Fibroblast of lung (primary cell): ENCODE results near the gene TMEM248. TPM values are rescaled to one million over a fixed set of nuclear protein-coding genes. Genes with fewer than 3 reads are reported as not detected.

Source experiments
- DNase-seq, 2 donors: peaks; one replicate each; pipeline versions ENCODE4 v3.0.0 to v3.0.0-alpha.2; 2010; ENCODE audit warnings: low read depth in 2 of 2
- H2AFZ ChIP-seq: 2 replicates; pipeline ENCODE4 v1.5.1; 2012; ENCODE audit warnings: low read length, control low read depth, inconsistent platforms
- H3K27ac ChIP-seq: 2 replicates; pipeline ENCODE4 v1.5.1; 2011; ENCODE audit warnings: low read length, control low read depth; ENCODE audit not compliant: insufficient read depth
- H3K27me3 ChIP-seq: 2 replicates; pipeline ENCODE4 v1.5.1; 2011; ENCODE audit warnings: mild to moderate bottlenecking, low read length; ENCODE audit not compliant: control insufficient read depth, insufficient read depth
- H3K36me3 ChIP-seq: 2 replicates; pipeline ENCODE4 v1.5.1; 2011; ENCODE audit warnings: low read length; ENCODE audit not compliant: control insufficient read depth, insufficient read depth
- H3K4me1 ChIP-seq: 2 replicates; pipeline ENCODE4 v1.5.1; 2011; ENCODE audit warnings: low read length; ENCODE audit not compliant: control insufficient read depth, insufficient read depth; ENCODE audit errors: extremely low read depth
- H3K4me2 ChIP-seq: 2 replicates; pipeline ENCODE4 v1.5.1; 2011; ENCODE audit warnings: low read length, control low read depth; ENCODE audit not compliant: insufficient read depth; ENCODE audit errors: extremely low read depth
- H3K4me3 ChIP-seq, 4 experiments: fragments of 200-600 bp in 1 of 4; sonication (generic) in 1 of 4; replicated peaks in 1 of 4; 2 replicates each; pipeline ENCODE4 v1.5.1; 2011 to 2016; ENCODE audit warnings: low read length in 4 of 4, low read depth in 3 of 4, mild to moderate bottlenecking in 3 of 4, control low read depth in 2 of 4, inconsistent platforms in 1 of 4, mixed read lengths in 1 of 4; ENCODE audit not compliant: insufficient read depth in 1 of 4; ENCODE audit errors: control extremely low read depth in 1 of 4
- H3K79me2 ChIP-seq: 2 replicates; pipeline ENCODE4 v1.5.1; 2012; ENCODE audit warnings: mild to moderate bottlenecking, low read length, inconsistent platforms; ENCODE audit not compliant: control insufficient read depth, insufficient read depth
- H3K9ac ChIP-seq: 2 replicates; pipeline ENCODE4 v1.5.1; 2011; ENCODE audit warnings: mild to moderate bottlenecking, low read length, control low read depth; ENCODE audit not compliant: insufficient read depth
- H3K9me3 ChIP-seq: 2 replicates; pipeline ENCODE4 v1.5.1; 2012; ENCODE audit warnings: low read depth, low read length; ENCODE audit not compliant: control insufficient read depth, insufficient read depth
- H4K20me1 ChIP-seq: 2 replicates; pipeline ENCODE4 v1.5.1; 2011; ENCODE audit warnings: low read length; ENCODE audit not compliant: control insufficient read depth, insufficient read depth; ENCODE audit errors: extremely low read depth
- EZH2 ChIP-seq: IDR thresholded peaks from 2 replicates; pipeline ENCODE4 v1.5.1; 2012; ENCODE audit warnings: low read length, control low read depth, mild to moderate bottlenecking; ENCODE audit errors: missing control alignments
- polyA plus RNA-seq, 2 donors: library from polyadenylated mRNA; depleted of rRNA in 1 of 2; stranded (reverse) in 1 of 2; unstranded in 1 of 2; fragments of >200 nt; gene quantifications; 2 replicates each; pipeline ENCODE4 v1.2.1, GENCODE V29; 2011 to 2012; ENCODE audit warnings: missing spikeins in 1 of 2
- total RNA-seq: library from RNA; depleted of rRNA; stranded (reverse); fragments of >200 nt; gene quantifications from 2 replicates; pipeline ENCODE4 v1.2.1, GENCODE V29; 2014
- TF ChIP-seq, protein P1 (sequence below), 2 donors: IDR thresholded peaks in 1 of 2; conservative IDR thresholded peaks in 1 of 2; 1 replicate in 1 of 2; 2 replicates in 1 of 2; pipeline ENCODE4 v1.5.1; 2011 to 2012; ENCODE audit warnings: low read length in 2 of 2, control low read depth in 1 of 2, inconsistent platforms in 1 of 2, low read depth in 1 of 2, mild to moderate bottlenecking in 1 of 2

TMEM248 gene
- total and polyA plus RNA-seq, 2 donors (not counting 1 experiment from before 2014, with no cell fraction given) = 65.7 to 162 TPM

DNA sequence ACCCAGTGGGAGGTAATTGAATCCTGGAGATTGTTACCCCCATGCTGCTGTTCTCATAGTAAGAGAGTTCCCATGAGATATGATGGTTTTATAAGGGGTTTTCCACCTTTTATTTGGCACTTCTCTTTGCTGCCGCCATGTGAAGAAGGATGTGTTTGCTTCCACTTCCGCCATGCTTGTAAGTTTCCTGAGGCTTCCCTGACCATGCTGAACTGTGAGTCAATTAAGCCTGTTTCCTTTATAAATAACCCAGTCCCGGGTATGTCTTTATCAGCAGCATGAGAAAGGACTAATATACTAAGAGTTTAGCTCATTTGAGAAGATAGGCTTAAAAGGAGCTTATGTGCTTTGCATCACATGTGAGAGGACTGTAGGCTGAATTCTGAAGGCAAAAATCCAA lies 29.3 kb downstream of the TMEM248 start:
- Histone ChIP-seq H3K4me2 (no peak overlapping the region), H4K20me1 (no peaks in the 10 kb centered on the region), H3K27me3 (no peaks in the 10 kb centered on the region), H3K4me1 (peaks cover 11% of the 10 kb centered on the region), H3K4me3 (no peak overlapping the region), H3K9ac (no peak overlapping the region), H3K9me3 (no peaks in the 10 kb centered on the region), H2AFZ (no peak overlapping the region), H3K27ac (no peak overlapping the region), H3K36me3 (peaks cover 10% of the 10 kb centered on the region), H3K79me2 (no peaks in the 10 kb centered on the region)
- no peak for DNase-seq
- no peak for TF ChIP-seq EZH2
- TF ChIP-seq, protein P1, sequence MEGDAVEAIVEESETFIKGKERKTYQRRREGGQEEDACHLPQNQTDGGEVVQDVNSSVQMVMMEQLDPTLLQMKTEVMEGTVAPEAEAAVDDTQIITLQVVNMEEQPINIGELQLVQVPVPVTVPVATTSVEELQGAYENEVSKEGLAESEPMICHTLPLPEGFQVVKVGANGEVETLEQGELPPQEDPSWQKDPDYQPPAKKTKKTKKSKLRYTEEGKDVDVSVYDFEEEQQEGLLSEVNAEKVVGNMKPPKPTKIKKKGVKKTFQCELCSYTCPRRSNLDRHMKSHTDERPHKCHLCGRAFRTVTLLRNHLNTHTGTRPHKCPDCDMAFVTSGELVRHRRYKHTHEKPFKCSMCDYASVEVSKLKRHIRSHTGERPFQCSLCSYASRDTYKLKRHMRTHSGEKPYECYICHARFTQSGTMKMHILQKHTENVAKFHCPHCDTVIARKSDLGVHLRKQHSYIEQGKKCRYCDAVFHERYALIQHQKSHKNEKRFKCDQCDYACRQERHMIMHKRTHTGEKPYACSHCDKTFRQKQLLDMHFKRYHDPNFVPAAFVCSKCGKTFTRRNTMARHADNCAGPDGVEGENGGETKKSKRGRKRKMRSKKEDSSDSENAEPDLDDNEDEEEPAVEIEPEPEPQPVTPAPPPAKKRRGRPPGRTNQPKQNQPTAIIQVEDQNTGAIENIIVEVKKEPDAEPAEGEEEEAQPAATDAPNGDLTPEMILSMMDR (conservative IDR thresholded peaks at IDR 0.05 in 1 of 2, IDR thresholded peaks at IDR 0.05 in 1 of 2; ENCODE audit: low read depth in 1 of 2, low read length in 2 of 2) = no peak

DNA sequence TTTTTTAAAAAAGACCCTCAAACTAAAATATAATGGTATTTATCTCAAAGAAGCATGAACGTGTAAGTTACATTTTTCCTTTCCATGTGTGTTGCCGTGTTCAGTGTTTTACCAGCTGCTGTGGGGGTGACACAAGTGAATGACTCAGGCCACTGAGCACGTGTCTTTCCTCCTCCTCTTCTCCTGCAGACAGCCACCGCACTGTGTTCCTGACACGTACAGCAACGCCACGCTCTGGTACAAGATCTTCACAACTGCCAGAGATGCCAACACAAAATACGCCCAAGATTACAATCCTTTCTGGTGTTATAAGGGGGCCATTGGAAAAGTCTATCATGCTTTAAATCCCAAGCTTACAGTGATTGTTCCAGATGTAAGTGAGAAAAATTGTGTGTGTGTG lies 29.7 kb downstream of the TMEM248 start:
- no peak overlapping the region for H2AFZ ChIP-seq
- H3K27ac ChIP-seq = no peak overlapping the region
- H3K9me3 ChIP-seq = no peaks in the 10 kb centered on the region
- no peaks in the 10 kb centered on the region for H4K20me1 ChIP-seq
- peak; percentile 43 to 63 for DNase-seq
- no peaks in the 10 kb centered on the region for H3K27me3 ChIP-seq
- TF ChIP-seq EZH2 = no peak
- TF ChIP-seq, protein P1 (conservative IDR thresholded peaks at IDR 0.05 in 1 of 2, IDR thresholded peaks at IDR 0.05 in 1 of 2; ENCODE audit: low read depth in 1 of 2, low read length in 2 of 2) = no peak
- H3K9ac ChIP-seq = no peak overlapping the region
- peaks cover 13% of the 10 kb centered on the region for H3K36me3 ChIP-seq
- H3K4me3 ChIP-seq = no peak overlapping the region
- H3K79me2 ChIP-seq = no peaks in the 10 kb centered on the region
- no peak overlapping the region for H3K4me2 ChIP-seq
- H3K4me1 ChIP-seq = peaks cover 11% of the 10 kb centered on the region

DNA sequence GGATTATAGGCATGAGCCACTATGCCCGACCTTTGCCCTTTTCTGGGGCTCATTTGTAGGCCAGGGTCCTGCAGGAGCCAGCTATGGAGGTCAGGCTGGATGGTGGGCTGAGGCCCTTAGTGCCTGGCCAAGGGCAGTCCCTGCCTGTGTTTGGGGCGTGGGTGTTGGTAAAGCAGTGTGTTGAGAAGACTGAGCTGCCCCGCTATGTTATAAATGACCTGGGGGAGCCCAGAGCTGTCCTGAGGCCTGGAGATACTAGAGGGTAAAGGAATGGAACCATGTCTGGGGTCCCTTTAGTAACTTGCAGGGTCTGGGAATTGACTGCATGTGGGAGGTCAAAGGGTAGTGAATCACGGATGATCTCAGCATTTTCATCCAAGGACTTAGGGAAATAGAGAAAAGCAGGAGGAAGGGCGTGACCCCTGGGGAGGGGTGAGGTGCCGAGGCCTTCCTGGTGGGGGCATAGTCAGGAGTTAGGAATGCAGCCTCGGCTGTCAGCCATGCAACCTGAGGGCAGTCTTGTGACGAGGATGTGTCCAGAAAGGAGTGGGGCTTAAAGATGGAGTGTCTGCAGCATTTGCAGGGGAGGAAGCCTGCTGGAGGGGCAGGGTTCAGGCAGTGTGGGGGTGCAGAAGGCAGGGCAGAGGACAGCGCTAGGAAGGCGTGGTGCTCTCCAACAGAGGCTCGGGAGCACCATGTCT lies 31.5 kb downstream of the TMEM248 start:
- Histone ChIP-seq H3K79me2 (no peaks in the 10 kb centered on the region), H3K4me2 (peak overlapping the region; percentile 68), H3K4me3 (no peak overlapping the region), H3K36me3 (peaks cover 13% of the 10 kb centered on the region), H3K9ac (no peak overlapping the region), H3K27me3 (no peaks in the 10 kb centered on the region), H2AFZ (no peak overlapping the region), H3K27ac (peak overlapping the region; percentile 79), H3K4me1 (peaks cover 11% of the 10 kb centered on the region), H4K20me1 (no peaks in the 10 kb centered on the region), H3K9me3 (no peaks in the 10 kb centered on the region)
- TF ChIP-seq, protein P1 (conservative IDR thresholded peaks at IDR 0.05 in 1 of 2, IDR thresholded peaks at IDR 0.05 in 1 of 2; ENCODE audit: low read depth in 1 of 2, low read length in 2 of 2) = no peak
- TF ChIP-seq EZH2 = no peak
- DNase-seq = peak; percentile 54 to 61
